Fibroblast of lung (primary cell): ENCODE results near the gene AANAT. TPM values are rescaled to one million over a fixed set of nuclear protein-coding genes. Genes with fewer than 3 reads are reported as not detected.

Experiments
- DNase-seq, 2 donors: peaks; one replicate each; pipeline versions ENCODE4 v3.0.0 to v3.0.0-alpha.2; 2010; ENCODE audit warnings: low read depth in 2 of 2
- H2AFZ ChIP-seq: 2 replicates; pipeline ENCODE4 v1.5.1; 2012; ENCODE audit warnings: low read length, control low read depth, inconsistent platforms
- H3K27ac ChIP-seq: 2 replicates; pipeline ENCODE4 v1.5.1; 2011; ENCODE audit warnings: low read length, control low read depth; ENCODE audit not compliant: insufficient read depth
- H3K27me3 ChIP-seq: 2 replicates; pipeline ENCODE4 v1.5.1; 2011; ENCODE audit warnings: mild to moderate bottlenecking, low read length; ENCODE audit not compliant: control insufficient read depth, insufficient read depth
- H3K36me3 ChIP-seq: 2 replicates; pipeline ENCODE4 v1.5.1; 2011; ENCODE audit warnings: low read length; ENCODE audit not compliant: control insufficient read depth, insufficient read depth
- H3K4me1 ChIP-seq: 2 replicates; pipeline ENCODE4 v1.5.1; 2011; ENCODE audit warnings: low read length; ENCODE audit not compliant: control insufficient read depth, insufficient read depth; ENCODE audit errors: extremely low read depth
- H3K4me2 ChIP-seq: 2 replicates; pipeline ENCODE4 v1.5.1; 2011; ENCODE audit warnings: low read length, control low read depth; ENCODE audit not compliant: insufficient read depth; ENCODE audit errors: extremely low read depth
- H3K4me3 ChIP-seq, 4 experiments: fragments of 200-600 bp in 1 of 4; sonication (generic) in 1 of 4; replicated peaks in 1 of 4; 2 replicates each; pipeline ENCODE4 v1.5.1; 2011 to 2016; ENCODE audit warnings: low read length in 4 of 4, low read depth in 3 of 4, mild to moderate bottlenecking in 3 of 4, control low read depth in 2 of 4, inconsistent platforms in 1 of 4, mixed read lengths in 1 of 4; ENCODE audit not compliant: insufficient read depth in 1 of 4; ENCODE audit errors: control extremely low read depth in 1 of 4
- H3K79me2 ChIP-seq: 2 replicates; pipeline ENCODE4 v1.5.1; 2012; ENCODE audit warnings: mild to moderate bottlenecking, low read length, inconsistent platforms; ENCODE audit not compliant: control insufficient read depth, insufficient read depth
- H3K9ac ChIP-seq: 2 replicates; pipeline ENCODE4 v1.5.1; 2011; ENCODE audit warnings: mild to moderate bottlenecking, low read length, control low read depth; ENCODE audit not compliant: insufficient read depth
- H3K9me3 ChIP-seq: 2 replicates; pipeline ENCODE4 v1.5.1; 2012; ENCODE audit warnings: low read depth, low read length; ENCODE audit not compliant: control insufficient read depth, insufficient read depth
- H4K20me1 ChIP-seq: 2 replicates; pipeline ENCODE4 v1.5.1; 2011; ENCODE audit warnings: low read length; ENCODE audit not compliant: control insufficient read depth, insufficient read depth; ENCODE audit errors: extremely low read depth
- EZH2 ChIP-seq: IDR thresholded peaks from 2 replicates; pipeline ENCODE4 v1.5.1; 2012; ENCODE audit warnings: low read length, control low read depth, mild to moderate bottlenecking; ENCODE audit errors: missing control alignments
- polyA plus RNA-seq, 2 donors: library from polyadenylated mRNA; depleted of rRNA in 1 of 2; stranded (reverse) in 1 of 2; unstranded in 1 of 2; fragments of >200 nt; gene quantifications; 2 replicates each; pipeline ENCODE4 v1.2.1, GENCODE V29; 2011 to 2012; ENCODE audit warnings: missing spikeins in 1 of 2
- total RNA-seq: library from RNA; depleted of rRNA; stranded (reverse); fragments of >200 nt; gene quantifications from 2 replicates; pipeline ENCODE4 v1.2.1, GENCODE V29; 2014
- TF ChIP-seq, protein P1 (sequence below), 2 donors: IDR thresholded peaks in 1 of 2; conservative IDR thresholded peaks in 1 of 2; 1 replicate in 1 of 2; 2 replicates in 1 of 2; pipeline ENCODE4 v1.5.1; 2011 to 2012; ENCODE audit warnings: low read length in 2 of 2, control low read depth in 1 of 2, inconsistent platforms in 1 of 2, low read depth in 1 of 2, mild to moderate bottlenecking in 1 of 2

The AANAT gene
- total and polyA plus RNA-seq, 2 donors (not counting 1 experiment from before 2014, with no cell fraction given), result not detected

DNA sequence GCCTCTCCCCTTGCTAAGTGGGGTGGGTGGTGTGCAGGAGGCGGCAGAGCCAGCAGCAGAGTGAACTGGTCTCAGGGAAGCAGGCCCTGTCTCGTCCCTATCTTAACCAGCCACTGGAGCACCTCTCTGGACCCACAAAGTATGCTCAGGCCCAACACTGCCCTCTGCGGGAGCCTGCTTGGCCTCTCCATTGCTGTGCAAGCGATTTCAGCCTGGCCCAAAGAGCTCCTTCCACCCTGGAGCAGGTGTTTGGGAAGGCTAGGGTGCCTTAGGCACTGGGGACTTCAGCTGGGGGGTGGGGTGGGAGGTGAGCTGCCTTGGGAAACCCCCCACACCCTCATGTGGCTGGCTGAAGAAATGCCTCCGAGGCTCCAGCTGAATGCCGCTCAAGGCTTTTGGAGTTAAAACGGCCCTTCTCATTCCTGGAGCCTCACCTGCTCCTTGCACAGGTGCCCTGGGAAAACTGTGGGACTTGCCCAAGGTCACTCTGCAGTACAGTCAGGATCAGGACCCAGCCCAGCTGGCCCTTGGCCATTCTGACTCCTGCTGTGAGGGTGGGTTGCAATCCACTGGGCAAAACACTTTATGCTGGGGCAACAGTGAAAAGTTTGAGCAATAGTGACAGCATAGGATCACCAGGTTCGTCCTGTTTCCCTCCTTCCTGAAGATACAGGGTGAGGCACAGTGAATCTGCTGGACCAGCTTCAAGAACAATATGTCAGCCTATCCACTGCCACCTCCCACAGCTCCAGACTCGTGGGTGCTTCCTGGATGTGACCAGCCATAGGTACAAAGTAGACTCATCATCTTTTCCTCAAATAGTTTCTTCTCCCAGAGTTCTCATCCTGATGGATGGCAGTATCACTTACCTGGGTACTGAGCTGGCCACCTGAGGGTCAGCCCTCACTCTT lies 8.6 kb upstream of the AANAT start:
- Histone ChIP-seq H3K4me3 (no peak overlapping the region), H3K27ac (no peak overlapping the region), H3K4me1 (no peaks in the 10 kb centered on the region), H3K79me2 (no peaks in the 10 kb centered on the region), H3K36me3 (no peaks in the 10 kb centered on the region), H3K9ac (no peak overlapping the region), H3K4me2 (no peak overlapping the region), H2AFZ (no peak overlapping the region), H3K27me3 (no peaks in the 10 kb centered on the region), H3K9me3 (no peaks in the 10 kb centered on the region), H4K20me1 (no peaks in the 10 kb centered on the region)
- TF ChIP-seq EZH2, result no peak
- TF ChIP-seq, protein P1, sequence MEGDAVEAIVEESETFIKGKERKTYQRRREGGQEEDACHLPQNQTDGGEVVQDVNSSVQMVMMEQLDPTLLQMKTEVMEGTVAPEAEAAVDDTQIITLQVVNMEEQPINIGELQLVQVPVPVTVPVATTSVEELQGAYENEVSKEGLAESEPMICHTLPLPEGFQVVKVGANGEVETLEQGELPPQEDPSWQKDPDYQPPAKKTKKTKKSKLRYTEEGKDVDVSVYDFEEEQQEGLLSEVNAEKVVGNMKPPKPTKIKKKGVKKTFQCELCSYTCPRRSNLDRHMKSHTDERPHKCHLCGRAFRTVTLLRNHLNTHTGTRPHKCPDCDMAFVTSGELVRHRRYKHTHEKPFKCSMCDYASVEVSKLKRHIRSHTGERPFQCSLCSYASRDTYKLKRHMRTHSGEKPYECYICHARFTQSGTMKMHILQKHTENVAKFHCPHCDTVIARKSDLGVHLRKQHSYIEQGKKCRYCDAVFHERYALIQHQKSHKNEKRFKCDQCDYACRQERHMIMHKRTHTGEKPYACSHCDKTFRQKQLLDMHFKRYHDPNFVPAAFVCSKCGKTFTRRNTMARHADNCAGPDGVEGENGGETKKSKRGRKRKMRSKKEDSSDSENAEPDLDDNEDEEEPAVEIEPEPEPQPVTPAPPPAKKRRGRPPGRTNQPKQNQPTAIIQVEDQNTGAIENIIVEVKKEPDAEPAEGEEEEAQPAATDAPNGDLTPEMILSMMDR (conservative IDR thresholded peaks at IDR 0.05 in 1 of 2, IDR thresholded peaks at IDR 0.05 in 1 of 2; ENCODE audit: low read depth in 1 of 2, low read length in 2 of 2), result peak; percentile 65 to 73
- DNase-seq, result peak; percentile 37 to 61

DNA sequence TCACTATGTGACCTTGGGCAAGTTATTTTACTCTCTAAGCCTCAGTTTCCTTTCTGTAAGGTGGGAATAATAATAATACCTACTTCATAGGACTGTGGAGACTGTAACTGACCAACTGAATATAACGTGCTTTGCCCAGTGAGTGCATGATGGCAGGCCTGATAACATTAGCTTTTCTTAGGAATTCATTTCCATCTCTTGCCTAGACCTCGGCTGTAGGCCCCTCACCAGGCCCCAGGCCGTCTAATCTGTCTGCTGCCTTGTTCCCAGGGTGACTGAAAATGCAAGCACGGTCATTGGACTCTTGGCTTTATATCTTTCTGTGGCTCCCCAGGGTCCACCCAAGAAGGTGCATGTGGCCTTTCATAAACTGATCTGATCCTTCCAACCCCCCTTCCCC lies 7.7 kb upstream of the AANAT start:
- no peak for DNase-seq
- Histone ChIP-seq H3K36me3 (no peaks in the 10 kb centered on the region), H4K20me1 (no peaks in the 10 kb centered on the region), H3K79me2 (no peaks in the 10 kb centered on the region), H3K27me3 (no peaks in the 10 kb centered on the region), H3K9me3 (no peaks in the 10 kb centered on the region), H3K4me2 (no peak overlapping the region), H3K4me1 (no peaks in the 10 kb centered on the region), H2AFZ (no peak overlapping the region), H3K27ac (no peak overlapping the region), H3K4me3 (no peak overlapping the region), H3K9ac (no peak overlapping the region)
- TF ChIP-seq, protein P1 (conservative IDR thresholded peaks at IDR 0.05 in 1 of 2, IDR thresholded peaks at IDR 0.05 in 1 of 2; ENCODE audit: low read depth in 1 of 2, low read length in 2 of 2), result no peak
- no peak for TF ChIP-seq EZH2

DNA sequence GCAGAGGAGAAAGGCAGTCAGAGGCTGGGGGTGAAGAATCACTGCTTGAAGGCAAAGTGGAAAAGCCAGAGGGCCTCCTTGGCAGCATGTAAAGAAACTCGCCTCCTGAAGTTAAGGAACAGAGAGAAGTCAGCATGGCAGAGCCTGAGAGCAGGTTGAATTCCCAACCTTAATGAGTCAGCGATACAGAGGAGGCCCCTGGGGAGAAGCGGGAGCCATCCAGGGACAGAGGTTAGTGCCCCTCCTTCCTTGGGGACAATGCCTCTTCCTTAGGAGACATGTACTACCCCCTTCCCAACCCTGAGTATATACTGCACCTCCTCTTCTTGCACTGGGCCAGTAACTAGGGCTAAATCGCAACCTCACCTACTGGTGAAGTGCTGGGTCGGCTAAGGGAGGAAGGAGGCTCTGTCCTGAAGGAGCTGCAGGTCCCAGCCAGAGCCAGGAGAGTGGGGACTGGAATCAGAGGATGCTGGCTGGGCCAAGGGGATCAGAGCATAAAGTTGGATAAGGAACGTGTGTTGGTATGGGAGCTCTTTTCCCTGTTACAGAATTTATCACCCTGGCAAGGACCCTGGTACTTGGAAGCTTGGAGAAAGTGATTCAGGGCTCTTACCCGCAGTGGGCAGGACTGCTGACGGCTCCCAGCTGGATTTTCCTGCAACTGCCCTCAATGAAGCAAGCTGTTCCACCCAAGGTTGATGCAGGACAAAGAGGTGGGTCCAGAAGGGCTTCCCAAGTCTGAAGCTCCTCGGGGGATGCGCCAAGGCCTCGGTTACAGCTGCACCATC lies 5.4 kb upstream of the AANAT start:
- H3K4me3 ChIP-seq, result no peak overlapping the region
- H3K79me2 ChIP-seq, result no peaks in the 10 kb centered on the region
- no peak overlapping the region for H2AFZ ChIP-seq
- no peaks in the 10 kb centered on the region for H3K9me3 ChIP-seq
- H3K27me3 ChIP-seq, result no peaks in the 10 kb centered on the region
- no peaks in the 10 kb centered on the region for H3K36me3 ChIP-seq
- TF ChIP-seq EZH2, result no peak
- TF ChIP-seq, protein P1 (conservative IDR thresholded peaks at IDR 0.05 in 1 of 2, IDR thresholded peaks at IDR 0.05 in 1 of 2; ENCODE audit: low read depth in 1 of 2, low read length in 2 of 2), result no peak
- no peak overlapping the region for H3K4me2 ChIP-seq
- no peaks in the 10 kb centered on the region for H4K20me1 ChIP-seq
- H3K4me1 ChIP-seq, result no peaks in the 10 kb centered on the region
- H3K9ac ChIP-seq, result no peak overlapping the region
- H3K27ac ChIP-seq, result no peak overlapping the region
- DNase-seq, result peak in 1 of 2 donors; percentile 47
